Astrocyte of the cerebellum (primary cell): ENCODE data around the gene OXSR1.

ENCODE experiments used
- DNase-seq: peaks from one replicate; pipeline ENCODE4 v3.0.0-alpha.2; 2011; ENCODE audit warnings: low read depth
- H3K4me3 ChIP-seq: 2 replicates; pipeline ENCODE4 v1.5.1; 2011; ENCODE audit warnings: mild to moderate bottlenecking, low read depth, low read length, moderate library complexity
- CTCF ChIP-seq: IDR thresholded peaks from 2 replicates; pipeline ENCODE4 v1.5.1; 2012; ENCODE audit warnings: low read length, low read depth, moderate library complexity, mild to moderate bottlenecking; ENCODE audit errors: missing control alignments
- in situ Hi-C: cut with HindIII; loops from 2 replicates; pipeline ENCODE4 v1.10.0; 2017; ENCODE audit warnings: low sequenced_read_pairs

Gene OXSR1

DNA sequence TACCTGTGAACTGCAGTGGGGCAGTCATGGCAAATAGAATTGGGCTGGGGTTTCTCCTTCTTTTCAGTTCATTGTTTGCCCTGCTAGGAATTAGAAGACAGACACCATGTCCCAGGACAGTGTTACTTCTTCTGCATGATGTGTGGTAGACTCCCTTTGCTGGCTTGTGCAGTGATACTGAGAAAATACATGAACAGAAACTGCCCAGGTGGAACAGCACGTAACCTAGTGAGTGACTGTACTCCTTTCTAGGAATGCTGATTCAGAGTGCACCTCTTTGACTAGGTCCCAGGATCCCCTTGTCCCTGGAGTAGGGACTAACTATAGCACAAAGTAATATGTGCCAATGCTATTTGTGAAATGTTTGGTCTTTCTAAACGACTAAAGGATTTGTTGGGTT is 89.5 kb downstream of the OXSR1 start:
- no peak overlapping the region for H3K4me3 ChIP-seq
- in situ Hi-C loops, result no loop called here
- DNase-seq, result no peak
- no peak for TF ChIP-seq CTCF

- no peak for DNase-seq
- no peak overlapping the region for H3K4me3 ChIP-seq
- in situ Hi-C loops, result no loop called here
- no peak for TF ChIP-seq CTCF
Observed at GRCh38 chr3:38255627-38256026, 90.3 kb downstream of the OXSR1 start.

DNA sequence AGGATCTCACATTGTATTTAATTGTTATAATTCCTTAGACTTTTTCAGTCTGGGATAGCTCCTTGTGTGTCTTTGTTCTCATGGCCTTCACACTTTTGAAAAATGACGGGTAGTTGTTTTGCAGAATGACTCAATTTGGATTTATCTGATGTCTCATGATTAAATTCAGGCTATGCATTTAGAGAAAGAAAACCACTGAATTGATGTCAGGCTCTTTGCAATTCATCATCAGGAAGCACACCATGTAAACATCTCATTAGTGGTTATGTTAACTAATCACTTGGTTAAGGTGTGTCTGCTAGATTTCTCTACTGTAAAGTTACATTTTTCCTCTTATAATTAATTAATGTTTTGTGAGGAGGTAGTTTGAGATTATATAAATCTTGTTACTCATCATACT is 92.2 kb downstream of the OXSR1 start:
- no peak overlapping the region for H3K4me3 ChIP-seq
- in situ Hi-C loops, result no loop called here
- TF ChIP-seq CTCF, result no peak
- DNase-seq, result peak; percentile 6

DNA sequence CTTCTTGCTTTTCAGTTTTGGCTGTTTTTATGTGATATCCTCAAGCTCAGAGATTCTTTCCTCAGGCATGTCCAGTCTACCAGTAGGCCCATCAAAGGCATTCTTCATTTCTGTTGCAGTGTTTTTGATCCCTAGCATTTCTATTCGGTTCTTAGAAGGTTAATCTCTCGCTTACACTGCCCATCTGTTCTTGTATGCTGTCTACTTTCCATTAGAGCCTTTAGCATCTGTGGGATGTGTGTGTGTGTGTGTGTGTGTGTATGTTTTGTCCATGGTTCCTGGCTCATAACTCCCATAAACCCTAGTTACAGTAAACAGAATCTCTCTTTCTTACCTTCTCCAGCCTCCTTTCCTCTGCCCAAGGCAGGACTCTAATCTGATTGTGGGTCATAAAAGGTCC is 95.1 kb downstream of the OXSR1 start:
- no peak for TF ChIP-seq CTCF
- in situ Hi-C loops, result no loop called here
- no peak overlapping the region for H3K4me3 ChIP-seq
- DNase-seq, result no peak

GRCh38 chr3:38264353-38264771 is 99.0 kb downstream of the OXSR1 start:
- no peak for DNase-seq
- in situ Hi-C loops, result no loop called here
- H3K4me3 ChIP-seq, result no peak overlapping the region
- TF ChIP-seq CTCF, result no peak

DNA sequence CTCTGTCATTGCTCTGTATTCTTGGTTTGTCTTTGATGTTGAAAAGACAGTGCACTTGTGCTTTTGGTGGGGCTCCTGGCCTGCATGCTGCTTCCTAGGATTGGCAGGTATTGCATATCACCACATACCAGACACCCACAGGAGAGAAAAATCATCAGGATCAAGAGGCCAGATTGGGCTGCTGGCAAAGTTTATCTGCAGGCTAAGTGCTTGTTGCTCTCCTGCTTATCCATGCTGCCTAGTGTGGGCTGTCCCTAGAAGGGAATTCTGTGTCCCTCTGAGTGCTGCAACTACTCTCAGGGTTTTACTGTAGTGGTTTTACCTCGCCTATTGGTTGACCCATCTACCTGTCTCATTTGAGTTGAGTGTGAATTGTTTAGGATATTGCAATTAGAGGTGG is 99.4 kb downstream of the OXSR1 start:
- TF ChIP-seq CTCF, result no peak
- no peak overlapping the region for H3K4me3 ChIP-seq
- in situ Hi-C loops, result no loop called here
- no peak for DNase-seq

DNA sequence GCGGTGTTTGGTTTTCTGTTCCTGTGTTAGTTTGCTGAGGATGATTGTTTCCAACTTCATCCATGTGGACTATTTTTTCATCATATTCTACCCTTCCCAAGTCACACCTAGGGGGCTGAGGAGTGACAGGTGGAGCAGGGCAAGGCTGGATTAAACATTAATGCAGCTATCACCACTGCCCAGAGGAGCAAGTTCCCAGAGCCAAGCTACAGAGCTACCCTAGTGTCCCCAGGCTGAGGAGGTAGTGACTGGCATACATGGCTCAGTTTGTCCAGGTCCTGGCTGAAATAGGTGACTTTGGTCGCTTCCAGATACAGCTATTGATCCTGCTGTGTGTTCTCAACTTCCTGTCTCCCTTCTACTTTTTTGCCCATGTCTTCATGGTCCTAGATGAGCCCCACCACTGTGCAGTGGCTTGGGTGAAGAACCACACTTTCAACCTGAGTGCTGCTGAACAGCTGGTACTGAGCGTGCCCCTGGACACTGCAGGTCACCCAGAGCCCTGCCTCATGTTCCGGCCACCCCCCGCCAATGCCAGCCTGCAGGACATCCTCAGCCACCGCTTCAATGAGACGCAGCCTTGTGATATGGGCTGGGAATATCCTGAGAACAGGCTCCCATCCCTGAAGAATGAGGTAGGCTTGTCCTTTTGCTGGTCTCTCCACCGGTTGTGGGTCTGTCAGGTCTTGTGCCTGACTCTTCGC is 100.4 kb downstream of the OXSR1 start, which contains the start of gene SLC22A13:
TSS of gene SLC22A13 (plus strand) at position 209 of the 704 bp plus-strand sequence. CDS start at position 258, 49 bp downstream.
- no peak for TF ChIP-seq CTCF
- H3K4me3 ChIP-seq, result no peak within 1 kb of the TSS
- in situ Hi-C loops, result no loop called here

More for the DNA sequence above, 100.4 kb downstream of the OXSR1 start, which contains the start of gene SLC22A13:
- DNase-seq, result no peak
